Suppressor macrophage treated with lipopolysaccharide for 4 hours (primary cell): Measurements from ENCODE around the gene NOSTRIN.
"Not testable (repeated sequence)": the region's sequence is repeated elsewhere in the genome, so short reads cannot be mapped to it uniquely, and the experiment has no call there.

ENCODE experiments used
- DNase-seq: peaks from one replicate; pipeline ENCODE4 v3.0.0-alpha.2; 2020

The NOSTRIN gene, protein sequence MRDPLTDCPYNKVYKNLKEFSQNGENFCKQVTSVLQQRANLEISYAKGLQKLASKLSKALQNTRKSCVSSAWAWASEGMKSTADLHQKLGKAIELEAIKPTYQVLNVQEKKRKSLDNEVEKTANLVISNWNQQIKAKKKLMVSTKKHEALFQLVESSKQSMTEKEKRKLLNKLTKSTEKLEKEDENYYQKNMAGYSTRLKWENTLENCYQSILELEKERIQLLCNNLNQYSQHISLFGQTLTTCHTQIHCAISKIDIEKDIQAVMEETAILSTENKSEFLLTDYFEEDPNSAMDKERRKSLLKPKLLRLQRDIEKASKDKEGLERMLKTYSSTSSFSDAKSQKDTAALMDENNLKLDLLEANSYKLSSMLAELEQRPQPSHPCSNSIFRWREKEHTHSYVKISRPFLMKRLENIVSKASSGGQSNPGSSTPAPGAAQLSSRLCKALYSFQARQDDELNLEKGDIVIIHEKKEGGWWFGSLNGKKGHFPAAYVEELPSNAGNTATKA

DNA sequence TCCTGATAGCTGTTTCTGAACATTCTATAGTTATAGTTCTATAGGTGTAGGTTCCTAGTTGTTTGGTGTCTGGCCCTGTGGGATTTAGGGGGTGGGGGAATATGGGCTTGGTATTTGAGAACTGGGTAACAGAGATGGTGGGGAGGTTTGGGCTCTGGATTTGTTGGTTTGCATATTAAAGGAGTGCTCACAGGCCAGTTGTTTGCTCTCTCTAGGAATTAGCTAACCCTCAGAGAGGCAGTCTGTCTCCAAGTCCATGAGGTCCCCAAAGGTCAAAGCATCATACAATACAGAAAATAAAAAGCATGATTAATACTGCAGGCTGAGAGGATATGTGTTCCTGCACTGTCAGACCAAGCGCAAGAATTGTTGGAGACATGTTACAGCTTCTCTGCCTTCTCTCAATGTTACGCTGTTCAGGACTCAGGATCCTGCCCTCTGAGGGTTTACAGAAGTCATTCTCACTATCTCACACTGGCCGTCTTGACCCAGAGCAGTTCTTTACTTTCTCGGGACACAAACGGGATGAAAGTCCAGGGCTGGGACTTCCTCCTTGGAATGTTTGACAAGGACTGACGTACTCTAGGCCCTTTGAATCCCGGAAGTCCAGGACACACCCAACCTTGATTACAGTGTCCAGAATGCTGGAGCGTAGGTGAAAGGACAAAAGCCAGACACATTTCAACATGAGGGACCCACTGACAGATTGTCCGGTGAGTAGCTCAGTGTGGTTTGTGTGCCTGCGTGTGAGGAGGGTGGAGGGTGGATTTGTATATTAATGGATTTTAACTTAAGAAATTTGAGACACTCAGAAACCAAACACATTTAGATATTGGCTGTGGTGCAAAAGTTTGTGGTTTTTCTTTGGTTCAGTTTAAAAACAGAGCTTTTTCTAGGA is at the start of gene NOSTRIN:
TSS of gene NOSTRIN (plus strand) at position 677 of the 898 bp plus-strand sequence. CDS start at position 687, 10 bp downstream.
- DNase-seq: no peak

DNA sequence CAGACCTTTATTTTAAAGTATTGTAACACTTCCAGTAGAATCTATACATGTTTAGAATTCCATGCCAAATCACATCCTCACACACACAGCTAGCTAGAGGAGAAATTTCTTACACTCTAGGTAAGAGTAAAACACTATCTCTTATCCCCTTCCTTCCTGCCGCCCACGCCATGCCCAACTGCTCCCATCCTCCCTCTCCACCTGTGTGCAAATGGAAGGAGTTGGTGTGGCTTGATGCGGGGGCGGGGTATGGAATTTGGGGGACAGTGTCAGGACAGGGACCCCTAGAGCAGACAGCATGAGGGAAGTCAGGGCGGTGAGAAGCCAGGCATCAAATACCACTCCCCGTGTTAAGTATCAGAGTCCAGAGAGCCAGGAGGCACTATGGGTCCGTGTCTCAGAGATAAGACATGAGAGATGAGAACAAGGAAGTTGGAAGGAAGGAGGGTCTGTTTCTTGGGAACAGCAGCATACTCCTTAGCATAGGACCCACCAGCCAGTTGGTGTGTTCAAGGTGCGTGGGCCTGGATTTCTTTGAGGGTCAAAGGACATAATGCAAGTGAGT is 48.6 kb upstream of the NOSTRIN start:
- DNase-seq: no peak

- no peak for DNase-seq
Observed at GRCh38 chr2:168757223-168757622, 45.2 kb upstream of the NOSTRIN start.

GRCh38 chr2:168758970-168759820 is 43.2 kb upstream of the NOSTRIN start:
- DNase-seq: peak; percentile 33

- no peak for DNase-seq
Observed at GRCh38 chr2:168765401-168765800, 37.0 kb upstream of the NOSTRIN start.

DNA sequence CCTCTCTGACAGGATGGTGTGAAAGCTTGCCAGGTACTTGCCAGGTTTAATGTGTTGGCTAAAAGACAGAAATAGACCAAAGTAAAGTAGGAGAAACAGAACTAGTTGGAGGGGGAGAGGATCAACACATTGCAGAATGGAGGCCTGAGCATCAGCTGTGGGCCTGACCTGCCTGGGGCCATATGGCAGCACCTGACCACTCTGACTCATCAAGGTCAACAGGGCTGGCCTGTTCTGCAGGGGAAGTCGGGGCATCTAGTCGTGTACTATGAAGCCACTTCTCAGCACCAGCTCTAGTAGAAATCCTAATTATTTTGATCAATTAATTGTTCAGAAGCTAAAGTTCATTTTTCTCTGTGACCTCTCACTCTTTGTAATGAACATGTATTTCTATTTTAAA is 35.8 kb upstream of the NOSTRIN start:
- DNase-seq: no peak

GRCh38 chr2:168767258-168767657 is 35.2 kb upstream of the NOSTRIN start:
- DNase-seq: no peak

DNA sequence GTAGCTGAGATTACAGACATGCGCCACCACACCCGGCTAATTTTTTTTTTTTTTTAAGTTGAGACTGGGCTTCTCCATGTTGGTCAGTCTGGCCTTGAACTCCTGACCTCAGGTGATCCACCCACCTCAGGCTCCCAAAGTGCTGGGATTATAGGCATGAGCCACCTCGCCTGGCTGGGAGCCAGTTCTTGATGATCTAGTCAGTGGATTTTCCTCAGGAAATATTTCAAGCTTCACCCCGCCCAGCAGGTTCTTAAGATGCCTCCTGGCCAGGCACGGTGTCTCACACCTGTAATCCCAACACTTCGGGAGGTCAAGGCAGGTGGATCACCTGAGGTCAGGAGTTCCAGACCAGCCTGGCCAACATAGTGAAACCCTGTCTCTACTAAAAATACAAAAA is 34.1 kb upstream of the NOSTRIN start:
- DNase-seq: not testable (repeated sequence)

DNA sequence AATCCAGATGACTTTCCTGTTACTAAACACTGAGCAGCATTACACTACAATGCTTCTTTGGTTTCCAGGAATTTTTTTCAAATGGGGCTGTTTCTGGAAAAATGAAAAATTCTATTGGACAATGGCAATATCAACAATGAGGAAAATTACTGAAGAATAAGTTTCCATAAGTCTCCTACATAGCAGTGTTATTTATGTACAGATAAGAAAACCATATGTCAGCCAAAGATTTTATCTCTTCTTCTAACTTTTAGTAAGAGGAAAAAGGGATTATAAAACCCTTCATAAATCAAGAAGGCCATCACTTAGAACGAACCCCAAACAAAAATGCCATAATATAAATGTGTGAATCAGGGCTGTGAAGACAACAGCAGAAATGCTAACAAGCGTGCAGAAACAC is 31.6 kb upstream of the NOSTRIN start:
- DNase-seq: no peak

DNA sequence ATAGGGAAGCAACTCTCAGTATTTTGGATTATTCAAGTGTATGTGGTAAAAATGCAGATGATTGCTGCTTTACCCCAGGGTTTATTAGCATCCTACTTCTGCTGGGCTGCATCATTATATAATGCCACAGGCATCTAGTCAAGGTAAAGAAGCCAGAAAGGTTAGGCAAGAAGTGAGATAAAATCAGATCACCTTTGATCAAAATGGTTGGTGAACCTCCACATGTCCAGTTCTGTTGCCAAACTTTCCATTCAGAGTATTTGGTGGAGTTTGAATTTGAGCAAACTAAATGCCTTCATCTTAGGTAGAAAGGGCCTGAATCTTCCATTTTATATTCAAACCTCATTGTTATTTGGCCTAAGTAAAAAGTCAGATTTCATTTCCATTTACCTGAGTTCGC is 29.7 kb upstream of the NOSTRIN start:
- no peak for DNase-seq

DNA sequence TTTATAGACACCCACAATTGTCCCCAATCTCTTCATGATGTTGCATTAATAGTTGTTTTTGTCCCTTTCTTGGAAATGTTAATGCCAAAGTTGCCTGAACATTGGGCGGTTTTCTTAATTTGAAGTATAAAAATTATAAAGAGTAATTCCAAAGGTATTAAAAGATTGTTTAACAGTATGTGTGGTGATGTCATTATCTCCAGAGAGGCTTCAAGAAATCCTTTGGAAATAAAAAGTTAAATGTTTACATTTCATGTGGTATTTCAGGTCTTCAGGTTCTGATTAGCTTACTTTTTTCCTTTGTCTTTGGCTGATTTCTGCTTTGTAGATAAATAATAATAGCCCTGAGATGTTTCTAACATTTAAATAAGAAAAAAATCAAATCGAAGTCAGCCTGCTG is 29.3 kb upstream of the NOSTRIN start:
- no peak for DNase-seq

- peak; percentile 28 for DNase-seq
Observed at GRCh38 chr2:168773719-168774521, 28.5 kb upstream of the NOSTRIN start.

DNA sequence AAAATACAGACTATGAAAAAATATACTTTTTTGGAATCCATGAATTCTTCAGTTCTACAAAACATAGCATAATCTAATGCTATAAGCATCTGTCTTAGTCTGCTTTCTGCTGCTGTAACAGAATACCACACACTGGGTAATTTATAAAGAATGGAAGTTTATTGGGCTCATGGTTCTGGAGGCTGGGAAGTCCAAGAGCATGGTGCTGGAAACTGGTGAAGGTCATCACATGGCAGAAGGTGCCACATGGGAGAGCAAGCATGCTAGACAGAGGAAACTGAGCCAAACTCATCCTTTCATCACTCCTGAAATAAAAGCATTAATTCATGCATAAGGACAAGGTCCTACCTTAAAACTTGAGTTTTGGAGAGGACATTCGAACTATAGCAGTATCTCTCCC is 26.6 kb upstream of the NOSTRIN start:
- no peak for DNase-seq

GRCh38 chr2:168780669-168781071 is 21.8 kb upstream of the NOSTRIN start:
- no peak for DNase-seq

DNA sequence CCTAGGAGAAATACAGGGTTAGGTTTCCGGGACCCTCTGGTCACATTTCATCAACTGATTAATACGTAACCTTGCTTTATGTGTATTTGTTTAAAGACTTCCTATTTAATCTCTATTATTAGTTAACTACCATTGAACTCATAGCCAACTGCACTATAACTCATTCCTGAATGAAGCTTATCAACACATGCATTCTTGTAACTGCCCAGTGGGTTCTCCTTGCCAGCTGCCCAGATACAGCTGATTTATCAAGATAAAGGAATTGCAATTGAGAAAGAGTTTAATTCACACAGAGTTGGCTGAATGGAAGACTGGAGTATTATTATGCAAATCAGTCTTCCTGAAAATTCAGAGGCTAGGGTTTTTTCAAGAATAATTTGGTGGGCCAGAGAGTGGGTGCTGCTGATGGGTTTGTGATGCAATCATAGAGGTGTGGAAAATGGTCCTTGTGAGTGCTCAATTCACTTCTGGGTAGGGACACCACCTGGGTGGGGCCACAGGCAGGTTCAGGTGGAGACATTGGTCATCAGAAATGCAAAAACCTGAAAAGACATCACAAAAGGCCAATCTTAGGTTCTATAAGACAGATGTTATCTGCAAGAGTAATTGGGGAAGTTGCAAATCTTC is 21.1 kb upstream of the NOSTRIN start:
- no peak for DNase-seq

- no peak for DNase-seq
Observed at GRCh38 chr2:168782271-168782670, 20.2 kb upstream of the NOSTRIN start.

DNA sequence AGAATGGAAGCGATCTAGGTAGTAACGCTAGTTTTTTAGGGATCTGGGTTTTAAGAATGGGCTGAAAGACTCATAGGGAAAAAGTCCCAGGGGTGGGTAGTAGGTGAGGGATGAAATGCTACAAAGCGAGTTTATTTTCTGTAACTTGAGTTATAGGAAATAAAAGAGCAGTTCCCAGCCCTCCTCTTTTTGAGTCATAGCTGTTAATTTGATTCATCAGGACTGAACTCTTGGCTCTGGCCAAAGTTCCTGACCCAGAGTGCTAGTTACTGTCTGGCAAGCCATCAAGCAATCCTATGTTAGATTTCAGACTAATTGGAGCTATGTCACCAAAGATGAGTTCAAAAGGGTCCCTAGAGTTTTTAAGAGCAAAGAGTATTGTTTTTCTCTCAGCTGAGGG is 17.4 kb upstream of the NOSTRIN start:
- no peak for DNase-seq

- DNase-seq: no peak
Observed at GRCh38 chr2:168787098-168787781, 15.2 kb upstream of the NOSTRIN start.

DNA sequence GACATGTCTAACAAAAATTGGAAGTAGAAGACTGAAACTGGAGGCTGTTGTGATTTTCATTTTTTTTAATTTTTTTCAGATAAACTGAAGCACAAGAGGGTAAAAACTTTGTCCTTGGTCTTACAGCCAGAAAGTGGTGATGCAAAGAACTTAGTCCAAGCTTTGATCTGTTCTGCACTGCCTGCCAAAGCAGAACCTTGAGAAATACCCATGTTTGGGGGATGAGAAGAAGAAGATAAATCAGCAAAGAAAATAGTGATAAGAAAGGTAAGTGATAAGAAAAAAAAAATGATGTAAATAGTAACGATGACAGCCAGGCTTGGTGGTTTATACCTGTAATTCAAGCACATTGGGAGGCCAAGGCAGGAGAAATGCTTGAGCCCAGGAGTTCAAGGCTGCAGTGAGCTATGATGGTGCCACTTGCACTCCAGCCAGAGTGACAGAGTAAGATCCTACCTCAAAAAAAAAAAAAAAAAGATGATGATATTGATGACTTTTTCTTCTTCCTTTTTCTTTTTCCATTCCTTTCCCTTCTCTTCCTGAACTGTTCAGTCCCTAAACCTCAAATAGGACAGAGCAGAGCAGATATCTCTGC is 14.6 kb upstream of the NOSTRIN start:
- no peak for DNase-seq

- DNase-seq: no peak
Observed at GRCh38 chr2:168789776-168790175, 12.7 kb upstream of the NOSTRIN start.
